ENCODE data around the gene CX3CL1. TPM values are rescaled to one million over a fixed set of nuclear protein-coding genes. Genes with fewer than 3 reads are reported as not detected.

The CX3CL1 gene
- total RNA-seq, 1 experiment from 2014 or later = not detected

DNA sequence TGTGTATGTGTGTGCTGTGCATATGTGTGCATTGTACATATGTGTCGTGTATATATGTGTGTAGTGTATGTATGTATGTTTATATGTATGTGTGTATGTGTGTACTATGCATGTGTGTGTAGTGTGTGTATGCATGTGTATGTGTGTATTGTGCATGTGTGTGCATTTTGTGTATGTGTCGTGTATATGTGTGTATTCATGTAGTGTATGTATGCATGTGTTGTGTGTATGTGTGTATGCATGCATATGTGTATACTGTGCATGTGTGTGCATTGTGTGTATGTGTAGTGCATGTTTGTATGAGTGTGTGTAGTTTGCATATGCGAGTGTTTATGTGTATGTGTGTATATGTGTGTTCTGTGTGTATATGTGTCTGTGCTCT, 16.8 kb downstream of the CX3CL1 start:
- CTCF ChIA-PET = no interaction called here
- intact Hi-C loops (cut with micrococcal nuclease; ENCODE audit: unreplicated experiment) = no loop called here
- H3K9me3 ChIP-seq (ENCODE audit: insufficient read depth, low read depth) = no peaks in the 10 kb centered on the region
- no peak for TF ChIP-seq EZH2 (IDR thresholded peaks at IDR 0.05; ENCODE audit: low read depth)
- no peak for TF ChIP-seq CTCF (conservative IDR thresholded peaks at IDR 0.05)
- no peak overlapping the region for H3K4me3 ChIP-seq
- H3K9me2 ChIP-seq (ENCODE audit: insufficient read depth) = no peaks in the 10 kb centered on the region
- no peaks in the 10 kb centered on the region for H3K27me3 ChIP-seq (ENCODE audit: insufficient read depth, low read depth)
- POLR2A ChIA-PET (ENCODE audit: unreplicated experiment) = no interaction called here
- H3K36me3 ChIP-seq (ENCODE audit: low read depth) = no peaks in the 10 kb centered on the region
- peaks cover 49% of the 10 kb centered on the region for H3K4me1 ChIP-seq (replicated peaks; ENCODE audit: insufficient read depth)
- no peak for DNase-seq
- BruUV-seq (replicated peaks) = no TSS peak
- H4K20me1 ChIP-seq (ENCODE audit: insufficient read depth) = no peaks in the 10 kb centered on the region
- H3F3A ChIP-seq (ENCODE audit: insufficient read depth, low read depth) = peaks cover 41% of the 10 kb centered on the region
- H3K4me2 ChIP-seq = no peak overlapping the region
- no peaks in the 10 kb centered on the region for H3K79me2 ChIP-seq (ENCODE audit: low read depth)
- H2AFZ ChIP-seq = no peak overlapping the region
- no peak overlapping the region for H3K27ac ChIP-seq

- Histone ChIP-seq H3K4me1 (replicated peaks; ENCODE audit: insufficient read depth) (peaks cover 54% of the 10 kb centered on the region), H3K9me2 (ENCODE audit: insufficient read depth) (no peaks in the 10 kb centered on the region), H3K36me3 (ENCODE audit: low read depth) (no peaks in the 10 kb centered on the region), H3K79me2 (ENCODE audit: low read depth) (no peaks in the 10 kb centered on the region), H3K9me3 (ENCODE audit: insufficient read depth, low read depth) (no peaks in the 10 kb centered on the region), H4K20me1 (ENCODE audit: insufficient read depth) (no peaks in the 10 kb centered on the region), H2AFZ (no peak overlapping the region), H3K27ac (no peak overlapping the region), H3K27me3 (ENCODE audit: insufficient read depth, low read depth) (no peaks in the 10 kb centered on the region), H3F3A (ENCODE audit: insufficient read depth, low read depth) (peaks cover 50% of the 10 kb centered on the region), H3K4me3 (no peak overlapping the region), H3K4me2 (no peak overlapping the region)
- TF ChIP-seq EZH2 (IDR thresholded peaks at IDR 0.05; ENCODE audit: low read depth) (no peak), CTCF (conservative IDR thresholded peaks at IDR 0.05) (no peak)
- ChIA-PET CTCF (no interaction called here), POLR2A (ENCODE audit: unreplicated experiment) (no interaction called here)
- no TSS peak for BruUV-seq (replicated peaks)
- intact Hi-C loops (cut with micrococcal nuclease; ENCODE audit: unreplicated experiment) = no loop called here
- no peak for DNase-seq
These were observed 18.5 kb downstream of the CX3CL1 start for GRCh38 chr16:57390636-57391295.

DNA sequence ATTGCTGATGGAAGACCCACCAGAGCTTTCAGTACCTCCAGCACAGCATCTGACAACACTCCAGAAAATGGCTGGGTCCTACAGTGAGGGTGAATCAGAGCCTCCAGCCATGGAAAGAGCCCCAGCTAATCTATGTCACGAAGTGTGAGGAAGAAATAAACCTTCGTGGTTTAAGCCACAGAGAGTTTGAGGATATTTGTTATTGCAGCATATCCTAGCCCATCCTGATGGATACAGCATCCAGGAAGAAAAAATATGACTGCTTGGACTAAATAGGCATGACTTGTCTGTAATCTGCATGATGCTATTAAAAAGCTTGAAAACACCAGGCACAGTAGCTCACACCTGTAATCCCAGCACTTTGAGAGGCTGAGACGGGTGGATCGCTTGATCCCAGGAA, 19.0 kb downstream of the CX3CL1 start:
- ChIA-PET CTCF (no interaction called here), POLR2A (ENCODE audit: unreplicated experiment) (interaction anchor here (0.6 kb wide), 1 partner anchor 48 kb away, joined by 6 read pairs; no protein-coding TSS in a partner anchor)
- no peak overlapping the region for H3K27ac ChIP-seq
- H3K4me2 ChIP-seq = no peak overlapping the region
- no peaks in the 10 kb centered on the region for H4K20me1 ChIP-seq (ENCODE audit: insufficient read depth)
- peaks cover 50% of the 10 kb centered on the region for H3F3A ChIP-seq (ENCODE audit: insufficient read depth, low read depth)
- no peak overlapping the region for H3K4me3 ChIP-seq
- no peaks in the 10 kb centered on the region for H3K9me2 ChIP-seq (ENCODE audit: insufficient read depth)
- no peak for DNase-seq
- BruUV-seq (replicated peaks) = no TSS peak
- H2AFZ ChIP-seq = no peak overlapping the region
- H3K36me3 ChIP-seq (ENCODE audit: low read depth) = no peaks in the 10 kb centered on the region
- no peaks in the 10 kb centered on the region for H3K9me3 ChIP-seq (ENCODE audit: insufficient read depth, low read depth)
- intact Hi-C loops (cut with micrococcal nuclease; ENCODE audit: unreplicated experiment) = no loop called here
- TF ChIP-seq EZH2 (IDR thresholded peaks at IDR 0.05; ENCODE audit: low read depth) (no peak), CTCF (conservative IDR thresholded peaks at IDR 0.05) (no peak)
- peaks cover 54% of the 10 kb centered on the region for H3K4me1 ChIP-seq (replicated peaks; ENCODE audit: insufficient read depth)
- H3K79me2 ChIP-seq (ENCODE audit: low read depth) = no peaks in the 10 kb centered on the region
- H3K27me3 ChIP-seq (ENCODE audit: insufficient read depth, low read depth) = no peaks in the 10 kb centered on the region

All from PC-9 (cell line).